AG09309 (cell line): ENCODE data around the gene C1QTNF1.

Experiments
- DNase-seq: peaks from one replicate; pipeline ENCODE4 v3.0.0-alpha.2; 2010; ENCODE audit warnings: low read depth
- H3K4me3 ChIP-seq: 2 replicates; pipeline ENCODE4 v1.5.1; 2011; ENCODE audit warnings: mild to moderate bottlenecking, low read depth, low read length, moderate library complexity; ENCODE audit not compliant: control insufficient read depth
- CTCF ChIP-seq: IDR thresholded peaks from 2 replicates; pipeline ENCODE4 v1.5.1; 2011; ENCODE audit warnings: mild to moderate bottlenecking, low read depth, low read length, inconsistent platforms; ENCODE audit not compliant: insufficient read depth, control insufficient read depth; ENCODE audit errors: missing control alignments

The C1QTNF1 gene

GRCh38 chr17:79051306-79051705 lies 27.3 kb downstream of the C1QTNF1 start:
- no peak for TF ChIP-seq CTCF
- H3K4me3 ChIP-seq: no peak overlapping the region
- DNase-seq: no peak

GRCh38 chr17:79052131-79052530 lies 28.2 kb downstream of the C1QTNF1 start:
- no peak for TF ChIP-seq CTCF
- H3K4me3 ChIP-seq: no peak overlapping the region
- DNase-seq: no peak

- no peak overlapping the region for H3K4me3 ChIP-seq
- DNase-seq: no peak
- TF ChIP-seq CTCF: no peak
Observed at GRCh38 chr17:79053251-79053925, 29.4 kb downstream of the C1QTNF1 start.

DNA sequence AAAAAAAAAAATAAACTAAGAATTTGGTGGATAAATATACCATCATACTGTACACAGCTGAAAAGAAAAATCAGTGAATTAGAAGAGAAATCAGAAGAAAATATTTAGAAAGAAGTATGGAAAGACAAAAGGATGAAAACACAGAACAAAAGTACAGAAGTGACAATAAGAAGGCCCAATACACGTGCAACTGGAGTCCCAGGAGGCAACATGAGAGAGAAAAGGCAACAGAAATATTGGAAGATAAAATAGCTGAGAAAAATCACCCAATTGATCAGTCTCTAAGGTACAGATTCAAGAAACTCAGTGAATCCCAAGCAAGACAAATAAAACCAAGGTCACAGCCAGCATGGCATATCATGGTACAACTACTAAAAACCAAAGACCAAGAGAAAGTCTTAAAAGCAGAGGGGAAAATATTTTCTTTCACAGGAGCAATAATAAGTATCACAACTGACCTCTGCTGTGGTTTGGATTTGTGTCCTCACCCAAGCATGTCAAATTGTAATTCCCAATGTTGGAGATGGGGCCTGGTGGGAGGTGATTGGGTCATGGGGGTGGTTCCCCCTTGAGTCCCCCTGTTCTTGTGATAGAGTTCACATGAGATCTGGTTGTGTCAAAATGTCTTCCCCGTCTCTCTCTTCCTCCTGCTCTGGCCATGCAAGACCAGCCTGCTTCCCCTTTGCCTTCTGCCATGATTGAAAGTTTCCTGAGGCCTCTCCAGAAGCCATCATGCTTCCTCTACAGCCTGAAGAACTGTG lies 30.4 kb downstream of the C1QTNF1 start:
- no peak for TF ChIP-seq CTCF
- H3K4me3 ChIP-seq: no peak overlapping the region
- no peak for DNase-seq

DNA sequence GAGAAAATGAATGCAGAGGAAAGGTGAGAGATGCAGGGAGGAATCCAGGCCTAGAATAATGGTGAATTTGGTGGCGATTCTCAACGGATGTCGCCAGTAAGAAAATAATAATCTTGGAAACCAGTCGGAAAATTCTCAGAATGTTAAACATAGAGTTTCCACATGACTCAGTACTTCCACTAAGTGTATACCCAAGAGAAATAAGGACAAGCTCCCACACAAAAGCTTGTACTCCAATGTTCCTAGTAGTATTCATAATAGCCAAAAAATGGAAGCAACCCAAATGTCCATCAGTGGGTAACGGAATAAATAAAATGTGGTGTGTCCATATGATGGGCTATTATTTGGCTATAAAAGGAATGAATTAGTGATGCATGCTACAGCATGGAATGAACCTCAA lies 31.2 kb downstream of the C1QTNF1 start:
- no peak for DNase-seq
- no peak overlapping the region for H3K4me3 ChIP-seq
- TF ChIP-seq CTCF: no peak

GRCh38 chr17:79057737-79058385 lies 33.9 kb downstream of the C1QTNF1 start:
- no peak overlapping the region for H3K4me3 ChIP-seq
- no peak for TF ChIP-seq CTCF
- no peak for DNase-seq
